Measurements from ENCODE around the gene RIPOR2. TPM values are rescaled to one million over a fixed set of nuclear protein-coding genes. Genes with fewer than 3 reads are reported as not detected.
A peak's percentile ranks its signal among the peaks of the same experiment; 100 is the strongest.

The RIPOR2 gene
- total RNA-seq, 1 donor from 2014 or later: 1.6 TPM

DNA sequence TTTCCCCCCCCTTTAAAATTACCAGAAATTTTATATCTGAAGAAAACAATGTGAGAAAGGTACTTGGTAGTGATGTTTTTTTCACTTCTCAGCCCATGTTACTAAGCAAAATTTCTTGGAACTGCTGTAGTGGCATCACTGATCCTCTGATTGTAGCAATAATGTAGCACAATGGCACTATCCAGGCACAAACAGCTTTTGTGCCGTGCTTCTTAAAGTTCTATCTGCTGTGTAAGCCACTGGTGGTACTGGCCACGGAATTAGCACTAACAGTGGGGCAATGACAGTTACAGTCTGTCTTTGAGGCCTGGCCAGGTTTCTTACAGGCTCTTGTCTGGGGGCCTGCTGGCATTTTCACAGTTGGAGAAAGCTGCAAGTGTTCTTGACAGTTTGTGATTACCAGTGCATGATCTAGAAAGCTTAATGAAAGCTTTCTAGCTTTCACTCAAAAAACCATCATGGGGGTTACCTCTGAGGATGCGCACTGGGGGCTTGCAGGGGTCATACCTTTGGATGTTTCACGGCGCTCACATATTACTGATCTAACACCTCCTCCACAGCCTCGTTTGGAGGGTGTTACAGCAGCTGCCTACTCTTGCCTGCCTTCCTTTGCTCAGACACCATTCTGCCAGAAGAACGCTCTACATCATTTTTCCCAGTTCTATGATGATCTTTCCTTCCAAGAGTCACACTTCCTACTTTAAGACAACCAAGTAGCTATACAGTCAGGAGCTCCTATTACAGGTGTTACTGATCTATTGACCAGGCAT lies 78.7 kb downstream of the RIPOR2 start:
- TF ChIP-seq, protein P1, sequence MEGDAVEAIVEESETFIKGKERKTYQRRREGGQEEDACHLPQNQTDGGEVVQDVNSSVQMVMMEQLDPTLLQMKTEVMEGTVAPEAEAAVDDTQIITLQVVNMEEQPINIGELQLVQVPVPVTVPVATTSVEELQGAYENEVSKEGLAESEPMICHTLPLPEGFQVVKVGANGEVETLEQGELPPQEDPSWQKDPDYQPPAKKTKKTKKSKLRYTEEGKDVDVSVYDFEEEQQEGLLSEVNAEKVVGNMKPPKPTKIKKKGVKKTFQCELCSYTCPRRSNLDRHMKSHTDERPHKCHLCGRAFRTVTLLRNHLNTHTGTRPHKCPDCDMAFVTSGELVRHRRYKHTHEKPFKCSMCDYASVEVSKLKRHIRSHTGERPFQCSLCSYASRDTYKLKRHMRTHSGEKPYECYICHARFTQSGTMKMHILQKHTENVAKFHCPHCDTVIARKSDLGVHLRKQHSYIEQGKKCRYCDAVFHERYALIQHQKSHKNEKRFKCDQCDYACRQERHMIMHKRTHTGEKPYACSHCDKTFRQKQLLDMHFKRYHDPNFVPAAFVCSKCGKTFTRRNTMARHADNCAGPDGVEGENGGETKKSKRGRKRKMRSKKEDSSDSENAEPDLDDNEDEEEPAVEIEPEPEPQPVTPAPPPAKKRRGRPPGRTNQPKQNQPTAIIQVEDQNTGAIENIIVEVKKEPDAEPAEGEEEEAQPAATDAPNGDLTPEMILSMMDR (conservative IDR thresholded peaks at IDR 0.05; ENCODE audit: low read depth, low read length): no peak
- H3K4me3 ChIP-seq (ENCODE audit: low read depth, low read length): no peak overlapping the region

DNA sequence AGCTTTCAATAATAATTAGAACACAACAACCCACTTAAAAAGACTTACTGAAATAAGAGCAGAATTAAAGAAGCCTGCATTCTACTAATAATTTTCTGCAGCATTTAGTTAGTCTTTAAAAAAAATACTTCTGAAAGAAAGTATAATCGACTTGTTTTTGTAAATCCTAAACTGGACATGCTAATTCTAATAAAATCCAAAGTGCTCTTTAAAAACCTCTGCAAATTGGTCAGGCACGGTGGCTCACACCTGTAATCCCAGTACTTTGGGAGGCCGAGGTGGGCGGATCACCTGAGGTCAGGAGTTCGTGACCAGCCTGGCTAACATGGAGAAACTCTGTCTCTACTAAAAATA lies 79.5 kb downstream of the RIPOR2 start:
- no peak for DNase-seq (ENCODE audit: low read depth)
- no peak overlapping the region for H3K4me3 ChIP-seq (ENCODE audit: low read depth, low read length)
- TF ChIP-seq, protein P1 (conservative IDR thresholded peaks at IDR 0.05; ENCODE audit: low read depth, low read length): no peak

More for the DNA sequence above, 78.7 kb downstream of the RIPOR2 start:
- no peak for DNase-seq (ENCODE audit: low read depth)

DNA sequence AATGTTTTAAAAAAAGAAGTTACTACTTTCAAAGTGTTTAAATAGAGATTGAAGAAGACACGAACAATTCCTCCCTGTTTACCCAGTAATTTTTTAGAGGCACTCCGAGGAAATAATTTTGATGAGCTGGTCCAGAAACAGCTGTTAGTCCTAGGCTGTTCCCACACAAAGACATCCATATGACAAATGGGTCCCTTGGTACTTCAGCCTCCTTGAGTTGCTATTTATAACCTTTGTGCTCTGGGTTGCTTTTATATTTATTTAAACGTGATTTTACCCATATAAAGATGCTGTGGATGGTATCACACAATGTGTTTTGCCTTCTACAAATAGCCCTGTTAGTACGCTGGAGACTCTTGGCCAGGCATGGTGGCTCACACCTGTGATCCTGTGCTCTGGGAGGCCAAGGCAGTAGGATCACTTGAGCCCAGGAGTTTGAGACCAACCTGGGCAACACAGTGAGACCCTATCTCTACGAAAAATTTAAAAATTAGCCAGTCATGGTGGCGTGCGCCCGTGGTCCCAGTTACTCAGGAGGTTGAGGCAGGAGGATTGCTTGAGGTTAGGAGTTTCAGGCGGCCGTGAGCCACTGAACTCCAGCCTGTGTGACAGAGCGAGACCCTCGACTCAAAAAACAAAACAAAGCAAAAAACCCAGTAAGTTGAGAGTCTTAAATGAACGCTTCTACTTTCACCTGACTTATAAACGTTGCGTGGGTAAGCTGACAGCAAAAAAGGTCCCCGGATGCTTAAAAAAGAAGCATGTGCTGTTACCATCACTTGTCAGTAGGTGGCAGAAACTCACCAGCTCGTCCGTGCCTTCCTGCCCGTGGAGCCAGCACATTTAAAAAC lies 80.1 kb downstream of the RIPOR2 start:
- TF ChIP-seq, protein P1 (conservative IDR thresholded peaks at IDR 0.05; ENCODE audit: low read depth, low read length): peak; percentile 92
- peak; percentile 23 for DNase-seq (ENCODE audit: low read depth)
- no peak overlapping the region for H3K4me3 ChIP-seq (ENCODE audit: low read depth, low read length)

DNA sequence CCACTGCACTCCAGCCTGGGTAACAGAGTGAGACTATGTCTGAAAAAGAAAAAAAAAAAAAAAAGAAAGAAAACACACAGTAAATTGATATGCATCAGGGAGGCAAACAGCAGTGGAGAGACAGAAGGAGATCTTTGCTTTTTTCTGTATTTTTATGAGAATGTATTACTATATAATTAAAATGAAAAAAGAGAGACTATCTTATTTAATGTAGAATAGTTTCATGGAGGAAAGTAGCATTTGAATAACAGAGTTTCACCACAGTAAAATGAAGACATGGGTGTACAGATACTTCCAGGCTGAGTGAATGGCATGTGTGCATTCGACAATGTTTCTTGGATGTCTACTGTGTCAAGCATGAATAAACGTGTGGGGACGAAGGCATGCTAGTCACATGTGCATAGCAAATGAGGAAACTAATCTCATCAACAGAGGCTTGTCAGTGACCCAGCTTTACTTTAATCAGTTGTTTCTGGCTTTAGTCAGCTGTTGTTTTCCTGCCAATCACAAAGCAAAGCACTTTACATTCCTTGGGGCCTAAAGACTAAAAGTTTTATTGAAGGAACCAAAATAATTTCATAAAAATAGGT lies 81.6 kb downstream of the RIPOR2 start:
- no peak overlapping the region for H3K4me3 ChIP-seq (ENCODE audit: low read depth, low read length)

DNA sequence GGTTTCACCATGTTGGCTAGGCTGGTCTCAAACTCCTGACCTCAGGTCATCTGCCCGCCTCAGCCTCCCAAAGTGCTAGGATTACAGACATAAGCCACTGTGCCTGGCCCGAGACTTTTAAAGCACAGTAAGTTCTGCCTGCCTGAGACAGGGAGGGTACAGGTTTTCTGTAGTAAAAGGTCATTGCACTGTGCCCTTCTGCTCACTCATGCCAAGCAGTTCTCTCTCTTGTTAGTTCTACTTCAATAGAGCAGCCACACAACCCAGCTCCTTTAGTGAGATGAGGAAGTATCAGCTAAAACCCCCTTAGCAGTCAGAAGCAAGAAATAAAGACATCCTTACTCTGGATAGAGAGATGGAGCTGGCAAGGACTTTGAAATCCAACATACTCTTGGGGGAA lies 84.7 kb downstream of the RIPOR2 start:
- DNase-seq (ENCODE audit: low read depth): peak; percentile 38
- TF ChIP-seq, protein P1 (conservative IDR thresholded peaks at IDR 0.05; ENCODE audit: low read depth, low read length): no peak
- H3K4me3 ChIP-seq (ENCODE audit: low read depth, low read length): no peak overlapping the region

More for the DNA sequence above, 81.6 kb downstream of the RIPOR2 start:
- TF ChIP-seq, protein P1 (conservative IDR thresholded peaks at IDR 0.05; ENCODE audit: low read depth, low read length): no peak
- DNase-seq (ENCODE audit: low read depth): no peak

DNA sequence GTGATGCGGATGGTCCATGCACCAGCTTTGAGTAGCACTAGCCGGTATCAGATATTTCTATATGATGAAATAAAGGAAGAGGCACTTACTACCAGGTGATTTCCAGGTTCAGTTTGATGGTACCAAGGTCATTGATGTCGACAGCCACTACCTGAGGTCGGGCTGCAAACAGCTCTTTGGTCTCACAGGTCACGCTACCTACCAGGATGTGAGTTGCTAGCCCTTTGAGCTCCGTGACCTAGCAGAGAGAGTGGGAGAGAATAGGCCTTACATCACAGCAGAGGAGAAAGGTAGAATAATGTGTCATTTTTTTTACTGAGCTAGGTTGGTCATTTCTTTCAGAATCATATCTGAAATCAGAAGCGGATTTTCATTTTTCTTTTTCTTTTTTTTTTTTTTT lies 86.0 kb downstream of the RIPOR2 start:
- H3K4me3 ChIP-seq (ENCODE audit: low read depth, low read length): no peak overlapping the region
- TF ChIP-seq, protein P1 (conservative IDR thresholded peaks at IDR 0.05; ENCODE audit: low read depth, low read length): no peak

More for the DNA sequence above, 86.0 kb downstream of the RIPOR2 start:
- DNase-seq (ENCODE audit: low read depth): no peak

Data from epithelial cell of proximal tubule (primary cell).